NCI-H187 (cell line): Measurements from ENCODE around the gene PFKFB2.

ENCODE experiments used
- DNase-seq, 2 experiments: peaks; one replicate each; lab custom pipeline; 2025; lab: John Stamatoyannopoulos, UW

The PFKFB2 gene

GRCh38 chr1:207089627-207090355 is 36.7 kb downstream of the PFKFB2 start:
- DNase-seq: no peak

- DNase-seq: no peak
Observed at GRCh38 chr1:207091200-207091908, 38.3 kb downstream of the PFKFB2 start.

GRCh38 chr1:207093944-207094343 is 40.9 kb downstream of the PFKFB2 start:
- DNase-seq: no peak

- DNase-seq: no peak
Observed at GRCh38 chr1:207097871-207098324, 44.8 kb downstream of the PFKFB2 start.

- no peak for DNase-seq
Observed at GRCh38 chr1:207101720-207102119, 48.6 kb downstream of the PFKFB2 start.

- DNase-seq: no peak
Observed at GRCh38 chr1:207102146-207102545, 49.1 kb downstream of the PFKFB2 start.

- DNase-seq: no peak
Observed at GRCh38 chr1:207102659-207103058, 49.6 kb downstream of the PFKFB2 start.

GRCh38 chr1:207103892-207104373 is 50.9 kb downstream of the PFKFB2 start, which contains the start of gene C4BPA:
Gene C4BPA, plus strand, starts transcription at chr1:207104233. Its CDS starts 8,793 bp downstream, at chr1:207113026.
- no peak for DNase-seq

- no peak for DNase-seq
Observed at GRCh38 chr1:207109004-207109403, 55.9 kb downstream of the PFKFB2 start.

GRCh38 chr1:207112616-207113296 is 59.7 kb downstream of the PFKFB2 start:
- no peak for DNase-seq

GRCh38 chr1:207115269-207115668 is 62.2 kb downstream of the PFKFB2 start:
- no peak for DNase-seq

- DNase-seq: no peak
Observed at GRCh38 chr1:207124389-207124788, 71.3 kb downstream of the PFKFB2 start.

- no peak for DNase-seq
Observed at GRCh38 chr1:207128336-207128921, 75.4 kb downstream of the PFKFB2 start.

- DNase-seq: no peak
Observed at GRCh38 chr1:207129053-207129452, 76.0 kb downstream of the PFKFB2 start.
